Tibial nerve (tissue), 4 donors: ENCODE results near the gene RASL10A. TPM values are rescaled to one million over a fixed set of nuclear protein-coding genes. Genes with fewer than 3 reads are reported as not detected.

Experiments used
- DNase-seq, 2 donors: peaks; one replicate each; pipeline ENCODE4 v3.0.0-alpha.2; 2019; ENCODE audit warnings: low spot score in 2 of 2
- H3K27ac ChIP-seq, 4 donors: fragments of 200-600 bp; sonication (generic) in 3 of 4; one replicate each; pipeline ENCODE4 v1.5.1; 2017 to 2019; ENCODE audit warnings: mild to moderate bottlenecking in 1 of 4
- H3K27me3 ChIP-seq, 2 donors: fragments of 200-600 bp; sonication (generic) in 1 of 2; one replicate each; pipeline versions ENCODE4 v1.5.1 to v1.6.0; 2017 to 2019
- H3K36me3 ChIP-seq, 3 donors: fragments of 200-600 bp; sonication (generic); one replicate each; pipeline ENCODE4 v1.5.1; 2018 to 2019
- H3K4me1 ChIP-seq, 4 donors: fragments of 200-600 bp; sonication (generic) in 3 of 4; one replicate each; pipeline ENCODE4 v1.5.1; 2017 to 2019
- H3K4me3 ChIP-seq, 4 donors: fragments of 200-600 bp; sonication (generic) in 3 of 4; one replicate each; pipeline ENCODE4 v1.5.1; 2017 to 2019; ENCODE audit warnings: mild to moderate bottlenecking in 1 of 4, moderate library complexity in 1 of 4
- H3K9me3 ChIP-seq, 4 donors: fragments of 200-600 bp; sonication (generic) in 3 of 4; one replicate each; pipeline ENCODE4 v1.5.1; 2017 to 2019
- EP300 ChIP-seq, 2 donors: sonication (generic); formaldehyde crosslinking; IDR thresholded peaks; one replicate each; pipeline ENCODE4 v1.6.1; 2017; ENCODE audit warnings: antibody characterized with exemption in 2 of 2, mild to moderate bottlenecking in 1 of 2
- POLR2A ChIP-seq, 2 donors: fragments of 450-650 bp; IDR thresholded peaks; one replicate each; pipeline ENCODE4 v1.6.1; 2017; ENCODE audit warnings: antibody characterized with exemption in 2 of 2, mild to moderate bottlenecking in 2 of 2, moderate library complexity in 2 of 2
- WGBS, 2 donors: methylation state at CpG; one replicate each; pipeline ENCODE4 v1.1.5; 2018; 5-methylcytosine and 5-hydroxymethylcytosine counted together
- total RNA-seq, 4 donors: library from RNA; depleted of rRNA; stranded (reverse); fragments of >200 nt; gene quantifications; one replicate each; pipeline ENCODE4 v1.1.0, GENCODE V29; 2016
- TF ChIP-seq, protein P1 (sequence below), 5 experiments: fragments of 200-600 bp in 3 of 5; fragments of 450-650 bp in 2 of 5; sonication (generic) in 3 of 5; IDR thresholded peaks; one replicate each; pipeline ENCODE4 v1.5.1; 2016 to 2019; ENCODE audit warnings: antibody characterized with exemption in 5 of 5, mild to moderate bottlenecking in 3 of 5, moderate library complexity in 2 of 5

Gene RASL10A
- total RNA-seq, 4 donors from 2014 or later, result 2.2 to 6.6 (median 3.3) TPM; not detected in 1

GRCh38 chr22:29311464-29312217, 3.9 kb downstream of the RASL10A start:
- Histone ChIP-seq H3K27me3 (peaks cover 0 to 28% of the 10 kb centered on the region in 2 donors), H3K9me3 (no peaks in the 10 kb centered on the region), H3K4me1 (peaks cover 0 to 88% (median 70%) of the 10 kb centered on the region in 4 donors), H3K27ac (peak overlapping the region; percentile 71 to 94 (median 84)), H3K36me3 (no peaks in the 10 kb centered on the region), H3K4me3 (peak overlapping the region in 3 of 4 donors; percentile 18 to 43 (median 25))
- TF ChIP-seq POLR2A (IDR thresholded peaks at IDR 0.05) (no peak), EP300 (IDR thresholded peaks at IDR 0.05) (no peak)
- TF ChIP-seq, protein P1, sequence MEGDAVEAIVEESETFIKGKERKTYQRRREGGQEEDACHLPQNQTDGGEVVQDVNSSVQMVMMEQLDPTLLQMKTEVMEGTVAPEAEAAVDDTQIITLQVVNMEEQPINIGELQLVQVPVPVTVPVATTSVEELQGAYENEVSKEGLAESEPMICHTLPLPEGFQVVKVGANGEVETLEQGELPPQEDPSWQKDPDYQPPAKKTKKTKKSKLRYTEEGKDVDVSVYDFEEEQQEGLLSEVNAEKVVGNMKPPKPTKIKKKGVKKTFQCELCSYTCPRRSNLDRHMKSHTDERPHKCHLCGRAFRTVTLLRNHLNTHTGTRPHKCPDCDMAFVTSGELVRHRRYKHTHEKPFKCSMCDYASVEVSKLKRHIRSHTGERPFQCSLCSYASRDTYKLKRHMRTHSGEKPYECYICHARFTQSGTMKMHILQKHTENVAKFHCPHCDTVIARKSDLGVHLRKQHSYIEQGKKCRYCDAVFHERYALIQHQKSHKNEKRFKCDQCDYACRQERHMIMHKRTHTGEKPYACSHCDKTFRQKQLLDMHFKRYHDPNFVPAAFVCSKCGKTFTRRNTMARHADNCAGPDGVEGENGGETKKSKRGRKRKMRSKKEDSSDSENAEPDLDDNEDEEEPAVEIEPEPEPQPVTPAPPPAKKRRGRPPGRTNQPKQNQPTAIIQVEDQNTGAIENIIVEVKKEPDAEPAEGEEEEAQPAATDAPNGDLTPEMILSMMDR (IDR thresholded peaks at IDR 0.05), result no peak
- peak in 1 of 2 donors; percentile 15 for DNase-seq
- WGBS, 2 donors, result 48 to 57% methylated on average over 31 to 35 of the region's 50 CpGs

DNA sequence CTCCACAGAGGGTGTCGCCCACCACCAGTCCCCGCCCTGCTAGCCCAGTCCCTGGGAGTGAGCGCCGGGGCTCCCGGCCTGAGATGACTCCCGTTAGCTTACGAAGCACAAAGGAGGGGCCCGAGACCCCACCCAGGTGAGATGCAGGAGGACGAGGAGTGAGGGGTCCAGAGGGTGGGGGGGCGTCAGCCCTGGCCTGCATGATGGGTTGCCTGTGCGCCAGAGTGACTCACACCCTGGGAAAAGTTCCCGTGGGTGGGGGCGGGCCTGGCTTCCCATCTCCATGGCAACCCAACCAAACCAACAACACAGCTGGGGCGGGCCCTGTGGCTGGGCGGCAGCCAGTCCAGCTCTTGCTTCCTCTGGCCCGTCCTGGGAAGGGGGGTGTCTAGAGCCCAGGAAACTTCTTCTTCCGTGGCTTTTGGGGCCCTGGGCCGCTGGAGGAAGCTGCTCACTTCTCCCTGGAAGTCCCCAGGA, 4.6 kb downstream of the RASL10A start:
- peak overlapping the region in 3 of 4 donors; percentile 18 to 43 (median 25) for H3K4me3 ChIP-seq
- WGBS, 2 donors, result 2 to 12% methylated on average over 14 to 15 of the region's 18 CpGs

GRCh38 chr22:29310065-29310862, 5.2 kb downstream of the RASL10A start:
- DNase-seq, result no peak
- Histone ChIP-seq H3K36me3 (no peaks in the 10 kb centered on the region), H3K27me3 (peaks cover 0 to 20% of the 10 kb centered on the region in 2 donors), H3K4me3 (no peak overlapping the region), H3K9me3 (no peaks in the 10 kb centered on the region), H3K27ac (peak overlapping the region; percentile 71 to 94 (median 85)), H3K4me1 (peaks cover 0 to 87% (median 73%) of the 10 kb centered on the region in 4 donors)
- TF ChIP-seq, protein P1 (IDR thresholded peaks at IDR 0.05), result no peak
- TF ChIP-seq POLR2A (IDR thresholded peaks at IDR 0.05) (no peak), EP300 (IDR thresholded peaks at IDR 0.05) (no peak)
- WGBS, 2 donors, result 54 to 58% methylated on average over 9 to 28 of the region's 28 CpGs

More for the DNA sequence above, 4.6 kb downstream of the RASL10A start:
- Histone ChIP-seq H3K9me3 (no peaks in the 10 kb centered on the region), H3K27ac (peak overlapping the region; percentile 71 to 94 (median 85)), H3K4me1 (peaks cover 0 to 89% (median 74%) of the 10 kb centered on the region in 4 donors), H3K36me3 (no peaks in the 10 kb centered on the region), H3K27me3 (peaks cover 0 to 24% of the 10 kb centered on the region in 2 donors)
- TF ChIP-seq, protein P1 (IDR thresholded peaks at IDR 0.05), result peak in 1 of 5 experiments; percentile 21
- TF ChIP-seq EP300 (IDR thresholded peaks at IDR 0.05) (peak; percentile 81 to 89), POLR2A (IDR thresholded peaks at IDR 0.05) (peak in 1 of 2 donors; percentile 43)
- DNase-seq, result peak; percentile 96 to 98

DNA sequence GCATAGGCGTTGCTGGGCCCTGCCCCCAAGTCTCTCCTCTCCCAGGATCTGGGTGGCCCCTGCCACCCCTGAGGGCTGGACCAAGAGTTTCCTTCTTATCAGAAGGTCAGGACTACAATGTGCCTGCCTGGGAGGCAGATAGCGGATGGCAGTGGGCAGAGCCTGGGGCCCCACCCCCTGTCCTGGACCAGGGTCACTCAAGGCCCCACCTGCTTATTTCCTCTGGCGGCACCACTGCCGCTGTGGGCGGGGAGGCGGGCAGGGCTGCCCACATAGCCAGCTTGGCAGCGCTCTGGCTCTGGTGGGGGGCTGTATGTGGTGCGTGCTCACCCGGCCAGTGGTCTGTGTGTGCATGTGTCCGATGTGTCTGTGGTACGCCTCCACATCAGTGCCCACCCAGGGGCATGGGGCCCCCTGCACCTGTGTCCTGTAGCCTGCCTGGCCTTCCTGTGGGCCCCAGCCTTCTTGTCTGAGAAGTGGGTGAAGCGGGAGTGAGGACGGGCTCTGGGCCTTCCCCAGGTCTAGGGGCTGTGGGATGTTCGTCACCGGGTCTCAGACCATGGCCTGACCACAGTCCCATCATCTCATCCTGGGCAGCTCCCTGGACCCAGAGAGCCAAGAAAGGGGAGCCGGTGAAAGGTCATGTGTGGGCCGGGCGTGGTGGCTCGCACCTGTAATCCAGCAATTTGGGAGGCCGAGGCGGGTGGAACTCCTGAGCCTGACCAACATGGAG, 6.0 kb downstream of the RASL10A start:
- Histone ChIP-seq H3K4me3 (peak overlapping the region in 1 of 4 donors; percentile 9), H3K9me3 (no peaks in the 10 kb centered on the region), H3K27ac (peak overlapping the region; percentile 53 to 94 (median 85)), H3K36me3 (no peaks in the 10 kb centered on the region), H3K27me3 (peaks cover 0 to 14% of the 10 kb centered on the region in 2 donors), H3K4me1 (peaks cover 0 to 80% (median 67%) of the 10 kb centered on the region in 4 donors)
- TF ChIP-seq POLR2A (IDR thresholded peaks at IDR 0.05) (no peak), EP300 (IDR thresholded peaks at IDR 0.05) (peak in 1 of 2 donors; percentile 42)
- TF ChIP-seq, protein P1 (IDR thresholded peaks at IDR 0.05), result no peak
- 77 to 84% methylated on average over 11 to 17 of the region's 21 CpGs for WGBS, 2 donors
- DNase-seq, result no peak
